Activated naive CD4-positive, alpha-beta T cell treated with anti-CD3 and anti-CD28 coated beads, Interleukin-2, amount 50 U/mL, for 72 hours (primary cell): ENCODE results near the gene PCK2. TPM values are rescaled to one million over a fixed set of nuclear protein-coding genes. Genes with fewer than 3 reads are reported as not detected.
"Not testable (repeated sequence)": the region's sequence is repeated elsewhere in the genome, so short reads cannot be mapped to it uniquely, and the experiment has no call there.

Experiments
- ATAC-seq, 2 donors: fragments of 150-1000 bp; cut with Tn5 transposase; 2 replicates each; pipeline ENCODE4 v1.10.0; 2021; ENCODE audit warnings: mild to moderate bottlenecking in 2 of 2, moderate library complexity in 2 of 2
- DNase-seq, 2 donors: peaks; one replicate each; pipeline ENCODE4 v3.0.0; 2021 to 2022; ENCODE audit warnings: low spot score in 2 of 2
- H3K27ac Mint-ChIP-seq, 2 donors: one replicate each; pipeline ENCODE4 v1.8.0; 2022; ENCODE audit warnings: mild to moderate bottlenecking in 2 of 2, mixed read lengths in 2 of 2
- H3K36me3 Mint-ChIP-seq, 2 donors: one replicate each; pipeline ENCODE4 v1.8.0; 2022; ENCODE audit warnings: mixed read lengths in 2 of 2
- H3K9me3 Mint-ChIP-seq, 2 donors: one replicate each; pipeline ENCODE4 v1.8.0; 2022; ENCODE audit warnings: mixed read lengths in 2 of 2
- total RNA-seq, 2 donors: library from RNA; stranded (reverse); gene quantifications; one replicate each; pipeline ENCODE4 v1.2.3, GENCODE V29; 2022

PCK2 gene
- 10 to 100 TPM; 40.9 to 89.2 TPM for total RNA-seq

DNA sequence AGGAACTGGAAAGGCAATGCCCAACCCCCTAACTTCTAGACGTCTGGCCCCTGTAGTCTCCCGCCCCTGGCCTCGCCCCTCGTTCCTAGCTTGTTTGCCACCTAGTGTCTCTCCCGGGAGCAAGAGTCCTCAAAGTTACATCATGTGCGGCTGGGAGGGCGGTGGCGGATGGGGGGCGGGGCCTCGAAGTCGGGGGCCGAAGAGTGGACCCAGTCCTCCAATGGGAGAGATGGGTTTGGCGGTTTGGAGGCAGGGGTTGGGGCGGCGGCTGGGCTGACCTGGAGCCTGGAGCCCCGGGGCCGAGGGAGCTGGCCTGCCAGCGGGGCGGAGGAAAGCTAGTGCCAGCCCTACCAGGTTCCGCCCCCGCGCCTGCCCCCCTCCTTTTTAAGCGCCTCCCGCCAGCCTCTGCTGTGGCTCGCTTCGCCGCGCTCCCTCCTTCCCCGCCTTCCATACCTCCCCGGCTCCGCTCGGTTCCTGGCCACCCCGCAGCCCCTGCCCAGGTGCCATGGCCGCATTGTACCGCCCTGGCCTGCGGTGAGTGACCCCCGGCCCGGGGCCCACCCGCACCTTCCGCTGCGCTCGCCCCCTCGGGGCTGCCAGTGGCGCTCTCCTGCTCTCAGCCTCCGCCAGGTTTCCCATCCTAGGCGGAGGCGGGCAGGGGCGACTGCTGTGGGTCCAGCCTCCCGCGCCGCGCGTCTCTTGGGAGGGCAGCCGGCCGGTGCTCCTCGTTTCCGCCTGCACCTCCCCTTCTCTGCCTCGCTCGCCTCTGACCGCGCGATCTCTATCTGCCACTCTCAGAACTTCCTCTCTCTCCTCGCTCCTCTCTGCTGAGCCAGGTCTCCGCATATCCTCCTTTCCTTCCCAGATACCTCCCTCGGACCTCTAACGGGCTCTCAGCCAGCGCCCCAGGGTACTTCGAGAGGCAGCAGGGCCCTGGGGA is at the start of gene PCK2:
Gene PCK2, plus strand, starts transcription at position 411 of the 940 bp plus-strand sequence. Its CDS starts 95 bp downstream, at position 506.
- ATAC-seq = peak; percentile 84 to 89
- no peaks in the 10 kb centered on the region for H3K9me3 Mint-ChIP-seq
- DNase-seq = peak; percentile 81 to 87
- peak within 1 kb of the TSS; percentile 95 to 100 for H3K27ac Mint-ChIP-seq
- peaks cover 21 to 24% of the 10 kb centered on the region in 2 donors for H3K36me3 Mint-ChIP-seq

DNA sequence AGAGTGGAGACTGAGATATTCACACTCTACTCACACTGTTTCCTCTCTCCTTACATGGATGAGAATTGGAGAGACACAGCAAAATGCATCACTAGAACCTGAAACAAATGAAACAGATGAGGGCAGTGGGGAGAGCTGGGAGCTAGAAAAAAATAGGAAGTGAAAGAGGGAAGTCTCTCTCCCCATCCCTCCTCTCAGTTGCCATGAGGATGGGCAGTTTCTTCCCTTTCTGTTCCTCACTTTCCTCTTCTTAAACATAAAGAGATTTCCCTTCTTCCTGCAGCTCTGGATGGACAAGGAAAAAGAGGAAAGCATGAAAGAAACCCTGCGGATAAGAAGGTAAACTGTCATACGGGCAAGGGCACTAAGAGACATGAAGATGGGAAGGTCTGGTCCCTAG is 45.1 kb upstream of the PCK2 start:
- not testable (repeated sequence) for ATAC-seq, H3K9me3 Mint-ChIP-seq, DNase-seq, H3K36me3 Mint-ChIP-seq, H3K27ac Mint-ChIP-seq

DNA sequence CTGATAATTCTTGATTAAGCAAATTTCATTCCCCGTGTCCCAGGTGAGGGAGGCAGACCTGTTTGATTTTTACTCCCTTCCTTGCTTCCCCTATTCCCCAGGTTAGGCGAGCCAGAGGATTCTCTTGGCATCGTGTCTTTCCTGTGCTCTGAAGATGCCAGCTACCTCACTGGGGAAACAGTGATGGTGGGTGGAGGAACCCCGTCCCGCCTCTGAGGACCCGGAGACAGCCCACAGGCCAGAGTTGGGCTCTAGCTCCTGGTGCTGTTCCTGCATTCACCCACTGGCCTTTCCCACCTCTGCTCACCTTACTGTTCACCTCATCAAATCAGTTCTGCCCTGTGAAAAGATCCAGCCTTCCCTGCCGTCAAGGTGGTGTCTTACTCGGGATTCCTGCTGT is 43.4 kb upstream of the PCK2 start:
- ATAC-seq, DNase-seq, H3K36me3 Mint-ChIP-seq, H3K9me3 Mint-ChIP-seq, H3K27ac Mint-ChIP-seq: not testable (repeated sequence)

DNA sequence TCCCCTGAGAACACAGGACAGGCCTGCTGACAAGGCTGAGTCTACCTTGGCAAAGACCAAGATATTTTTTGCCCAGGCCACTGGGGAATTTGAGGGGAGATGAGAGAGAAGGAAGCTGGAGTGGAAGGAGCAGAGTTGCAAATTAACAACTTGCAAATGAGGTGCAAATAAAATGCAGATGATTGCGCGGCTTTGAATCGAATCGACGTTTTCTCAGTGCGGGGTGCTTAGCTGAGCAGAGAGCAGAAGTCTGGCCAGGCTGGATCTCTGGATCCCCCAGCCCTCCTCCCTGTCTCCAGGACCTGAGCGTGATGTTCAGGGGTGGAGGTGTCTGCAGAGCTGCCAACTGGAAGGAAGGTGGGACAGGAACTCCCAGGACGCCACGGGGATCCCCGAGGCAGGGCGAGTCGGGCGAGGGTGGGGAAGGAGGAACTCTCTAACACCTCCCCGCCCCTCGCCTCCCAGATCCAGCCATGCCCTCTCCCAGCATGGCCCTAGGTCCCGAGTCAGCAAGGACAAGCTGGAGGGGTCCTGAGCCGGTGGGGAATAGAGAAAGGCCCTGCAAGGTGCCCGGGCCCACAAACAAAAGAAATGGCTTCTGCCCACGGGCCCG is 42.8 kb upstream of the PCK2 start:
- ATAC-seq (no peak), DNase-seq (no peak)
- peaks cover 0 to 7% of the 10 kb centered on the region in 2 donors for H3K36me3 Mint-ChIP-seq
- no peak overlapping the region for H3K27ac Mint-ChIP-seq
- no peaks in the 10 kb centered on the region for H3K9me3 Mint-ChIP-seq

DNA sequence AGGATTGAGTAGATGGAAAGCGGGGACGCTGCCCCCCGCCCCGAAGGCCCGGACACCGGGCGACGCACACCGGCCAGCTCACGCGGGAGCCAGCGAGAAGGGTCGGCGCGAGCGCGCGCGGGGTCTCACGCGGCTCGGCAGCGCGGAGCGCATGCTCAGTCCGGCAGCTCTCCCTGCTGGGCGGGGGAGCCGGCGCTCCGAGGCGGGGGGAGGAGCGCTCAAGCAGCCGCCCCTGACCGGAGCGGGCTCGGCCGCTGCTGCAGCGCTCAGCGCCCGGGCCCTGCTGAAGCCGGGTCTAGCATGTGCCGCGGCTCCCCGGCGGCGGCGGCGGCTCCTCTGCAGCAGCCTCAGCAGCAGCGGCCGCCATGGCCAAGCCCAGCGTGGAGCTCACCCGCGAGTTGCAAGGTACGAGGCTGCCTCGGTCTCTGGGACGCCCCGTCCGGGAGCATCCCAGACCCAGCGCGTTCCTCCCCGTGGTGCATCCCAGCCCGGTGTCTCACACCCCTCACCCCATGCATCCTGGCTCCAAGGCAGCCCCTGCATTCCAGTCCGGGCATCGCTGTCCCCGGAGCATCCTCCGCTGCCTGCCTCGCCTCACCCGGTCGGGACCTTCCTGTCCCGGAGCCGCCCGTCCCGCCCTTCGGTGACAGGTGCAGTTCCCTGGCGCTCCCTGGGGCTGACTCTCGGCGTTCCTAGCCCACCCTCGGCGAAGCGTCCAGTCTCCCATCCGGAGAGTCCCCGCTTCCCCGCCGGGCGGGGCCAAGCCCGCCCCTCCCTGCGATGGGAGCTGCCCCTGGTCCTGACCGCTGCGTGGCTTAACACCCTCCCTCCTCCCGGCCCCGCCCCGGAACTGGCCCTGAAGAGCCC is 42.1 kb upstream of the PCK2 start, which contains the start of gene CARMIL3:
Gene CARMIL3, plus strand, starts transcription at position 221 of the 867 bp plus-strand sequence. Its CDS starts 145 bp downstream, at position 366.
- Mint-ChIP-seq H3K9me3 (no peaks in the 10 kb centered on the region), H3K36me3 (peaks cover 0 to 7% of the 10 kb centered on the region in 2 donors), H3K27ac (peak within 1 kb of the TSS; percentile 40 to 73)
- DNase-seq (peak in 1 of 2 donors; percentile 68), ATAC-seq (peak; percentile 58 to 67)

DNA sequence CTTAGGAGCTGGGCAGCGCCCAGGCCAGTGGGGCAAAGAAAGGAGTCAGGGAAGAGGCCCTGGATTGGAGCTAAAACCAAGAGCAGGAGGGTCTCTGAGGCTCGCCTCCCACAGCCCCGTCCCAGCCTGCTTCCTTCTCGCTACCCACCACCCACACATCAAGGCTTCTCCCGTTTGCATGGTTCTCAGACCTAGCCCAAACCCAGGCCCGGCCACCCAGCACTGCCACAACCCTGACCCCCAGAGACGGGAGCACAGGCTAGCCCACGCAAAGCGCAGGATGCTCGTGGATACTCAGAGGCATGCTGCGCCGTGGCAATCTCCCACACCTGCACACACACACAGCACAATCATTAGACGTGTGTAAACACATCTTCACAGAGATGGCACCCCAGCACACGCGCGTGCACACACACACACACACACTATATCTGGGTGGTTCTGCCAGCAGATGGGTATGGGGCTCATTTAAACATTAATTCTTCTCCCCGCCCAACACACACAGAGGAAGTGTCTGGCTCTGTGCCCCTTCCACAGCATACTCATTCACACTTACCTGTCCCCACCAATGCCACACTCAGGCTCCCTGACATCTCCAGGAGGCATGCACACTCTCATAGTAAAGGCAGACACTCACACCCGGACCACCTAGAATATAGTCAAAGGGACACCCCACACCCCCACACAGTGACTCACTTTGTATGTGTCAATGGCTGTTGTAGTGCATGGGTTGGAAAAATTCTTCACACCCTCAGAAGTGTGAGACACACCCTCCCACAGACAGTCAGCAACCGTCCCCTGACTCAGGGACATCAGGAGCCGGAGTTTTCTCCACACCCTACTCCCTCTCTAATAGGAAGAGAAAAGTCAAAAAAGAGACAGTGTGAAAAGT is 41.2 kb upstream of the PCK2 start:
- ATAC-seq = peak; percentile 88
- H3K9me3 Mint-ChIP-seq = no peaks in the 10 kb centered on the region
- DNase-seq = peak; percentile 57 to 73
- peaks cover 0 to 7% of the 10 kb centered on the region in 2 donors for H3K36me3 Mint-ChIP-seq
- peak overlapping the region; percentile 40 to 73 for H3K27ac Mint-ChIP-seq

DNA sequence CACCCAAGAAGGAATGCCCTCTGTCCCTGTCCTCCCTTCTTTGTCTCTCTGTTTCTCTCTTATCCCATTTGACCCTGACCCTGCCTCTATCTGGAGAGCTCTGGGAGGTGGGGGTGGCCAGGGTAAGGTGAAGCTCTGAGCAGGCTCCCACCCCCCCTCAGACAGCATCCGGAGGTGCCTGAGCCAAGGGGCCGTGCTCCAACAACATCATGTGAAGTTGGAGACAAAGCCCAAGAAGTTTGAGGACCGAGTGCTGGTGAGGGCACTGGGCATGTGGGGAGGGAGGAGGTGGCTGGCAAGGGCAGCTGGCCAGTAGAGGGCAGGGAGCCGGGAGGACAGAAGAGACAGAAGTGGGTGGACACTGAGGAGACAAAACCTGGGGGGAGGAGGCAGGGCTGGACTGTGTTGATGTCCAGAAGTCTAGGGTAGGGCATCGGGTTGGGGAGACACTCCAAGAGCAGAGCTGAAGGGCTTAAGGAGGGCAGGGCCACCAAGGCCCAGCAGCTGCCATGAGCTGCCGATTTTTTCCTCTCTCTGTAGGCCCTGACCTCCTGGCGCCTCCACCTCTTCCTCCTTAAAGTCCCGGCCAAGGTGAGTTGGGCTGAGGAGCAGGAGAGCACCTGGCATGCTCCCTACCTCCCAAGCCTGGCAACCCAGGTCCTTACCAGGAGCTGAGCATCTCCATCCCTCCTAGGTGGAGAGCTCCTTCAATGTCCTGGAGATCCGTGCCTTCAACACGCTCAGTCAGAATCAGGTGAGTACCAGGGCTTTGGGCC is 40.4 kb upstream of the PCK2 start:
- Mint-ChIP-seq H3K27ac (peak overlapping the region in 1 of 2 donors; percentile 73), H3K9me3 (no peaks in the 10 kb centered on the region), H3K36me3 (peaks cover 0 to 7% of the 10 kb centered on the region in 2 donors)
- no peak for ATAC-seq
- DNase-seq = no peak

DNA sequence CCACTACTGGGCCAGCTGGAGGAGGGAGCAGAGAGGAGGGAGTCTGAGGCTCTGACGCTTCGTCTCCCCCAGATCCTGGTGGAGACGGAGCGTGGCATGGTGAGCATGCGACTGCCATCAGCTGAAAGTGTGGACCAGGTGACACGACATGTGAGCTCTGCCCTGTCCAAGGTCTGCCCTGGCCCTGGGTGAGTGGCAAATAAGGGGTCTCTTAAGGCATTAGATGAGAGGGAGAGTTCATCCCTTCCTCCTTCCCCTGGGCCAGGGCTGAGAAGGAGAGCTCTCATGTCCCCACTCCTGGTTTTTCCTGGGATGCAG is 39.8 kb upstream of the PCK2 start:
- peak overlapping the region in 1 of 2 donors; percentile 73 for H3K27ac Mint-ChIP-seq
- no peak for ATAC-seq

DNA sequence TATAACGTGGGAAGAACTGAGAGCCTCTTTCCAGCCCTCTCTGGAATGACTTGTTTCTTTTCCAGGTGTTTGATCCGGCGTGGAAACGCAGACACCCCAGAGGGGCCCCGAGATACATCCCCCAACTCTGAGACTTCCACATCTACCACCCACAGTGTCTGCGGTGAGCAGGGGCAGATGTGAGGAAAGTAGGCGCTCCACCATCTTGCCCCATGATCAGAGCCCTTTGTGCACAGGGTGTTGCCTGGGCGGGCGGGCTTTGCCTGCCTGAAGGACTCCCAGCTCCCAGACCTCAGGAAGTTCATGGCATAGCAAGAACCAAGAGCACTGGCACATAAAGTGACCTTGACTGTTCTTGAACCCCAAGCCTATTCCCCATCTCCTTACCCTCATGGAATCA is 39.5 kb upstream of the PCK2 start:
- H3K9me3 Mint-ChIP-seq = no peaks in the 10 kb centered on the region
- ATAC-seq = no peak
- H3K27ac Mint-ChIP-seq = no peak overlapping the region
- no peak for DNase-seq
- H3K36me3 Mint-ChIP-seq = peaks cover 0 to 7% of the 10 kb centered on the region in 2 donors

More for the DNA sequence above, 39.8 kb upstream of the PCK2 start:
- Mint-ChIP-seq H3K9me3 (no peaks in the 10 kb centered on the region), H3K36me3 (peaks cover 0 to 7% of the 10 kb centered on the region in 2 donors)
- no peak for DNase-seq

DNA sequence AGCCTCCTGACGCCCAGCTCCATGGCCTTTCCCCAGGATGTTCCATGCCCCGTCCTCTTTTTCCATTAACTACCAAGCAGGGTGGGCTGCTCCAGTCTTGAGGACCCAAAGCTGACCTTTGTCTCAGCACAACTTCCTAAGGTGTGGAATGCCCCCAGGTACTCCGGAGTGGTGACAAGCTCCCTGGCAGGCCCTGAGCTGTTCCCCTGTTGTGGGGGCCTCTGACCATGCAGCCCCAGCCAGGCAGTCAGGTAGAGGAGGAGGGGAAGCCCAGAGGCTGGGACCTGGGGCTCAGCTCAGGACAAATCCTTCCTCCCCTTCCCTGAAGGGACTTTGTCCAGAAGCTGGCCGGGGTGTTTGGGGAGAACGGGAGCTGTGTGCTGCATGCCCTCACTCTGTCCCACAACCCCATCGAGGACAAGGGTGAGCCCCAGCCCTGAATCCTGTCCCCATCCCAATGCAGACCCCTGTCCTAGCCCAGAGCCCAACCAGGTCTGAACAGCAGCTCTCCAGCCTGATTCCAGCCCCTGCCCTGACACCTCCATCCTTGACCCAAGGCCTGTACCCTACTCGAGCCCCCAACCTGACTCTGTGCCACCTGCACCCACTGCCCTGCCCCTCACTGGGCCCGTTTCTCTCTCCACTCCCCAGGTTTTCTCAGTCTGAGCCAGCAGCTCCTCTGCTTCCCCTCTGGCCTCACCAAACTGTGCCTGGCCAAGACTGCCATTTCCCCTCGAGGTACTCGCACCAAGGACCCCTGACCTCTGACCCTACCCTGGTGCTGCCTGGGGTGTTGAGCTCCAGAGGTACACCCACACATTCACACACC is 37.9 kb upstream of the PCK2 start:
- Mint-ChIP-seq H3K36me3 (peaks cover 0 to 7% of the 10 kb centered on the region in 2 donors), H3K9me3 (no peaks in the 10 kb centered on the region), H3K27ac (peak overlapping the region in 1 of 2 donors; percentile 34)
- ATAC-seq (no peak), DNase-seq (no peak)

DNA sequence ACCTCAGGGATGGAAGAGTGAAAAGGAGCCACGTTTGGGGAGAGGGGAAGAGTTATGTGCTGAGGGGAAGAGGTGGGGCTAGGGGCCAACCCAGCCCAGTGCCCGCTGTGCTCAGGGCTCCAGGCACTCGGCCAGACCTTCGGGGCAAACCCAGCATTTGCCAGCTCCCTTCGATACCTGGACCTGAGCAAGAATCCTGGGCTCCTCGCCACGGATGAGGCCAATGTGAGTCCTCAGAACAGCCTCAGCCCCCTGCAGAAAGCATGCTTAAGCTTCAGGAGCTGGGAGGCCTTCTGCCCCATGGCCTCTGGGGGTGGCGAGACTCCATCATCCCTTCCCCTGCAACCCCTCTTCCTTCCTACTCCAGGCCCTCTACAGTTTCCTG is 37.3 kb upstream of the PCK2 start:
- Mint-ChIP-seq H3K27ac (peak overlapping the region in 1 of 2 donors; percentile 34), H3K36me3 (peaks cover 0 to 7% of the 10 kb centered on the region in 2 donors), H3K9me3 (no peaks in the 10 kb centered on the region)
- ATAC-seq (no peak), DNase-seq (no peak)

DNA sequence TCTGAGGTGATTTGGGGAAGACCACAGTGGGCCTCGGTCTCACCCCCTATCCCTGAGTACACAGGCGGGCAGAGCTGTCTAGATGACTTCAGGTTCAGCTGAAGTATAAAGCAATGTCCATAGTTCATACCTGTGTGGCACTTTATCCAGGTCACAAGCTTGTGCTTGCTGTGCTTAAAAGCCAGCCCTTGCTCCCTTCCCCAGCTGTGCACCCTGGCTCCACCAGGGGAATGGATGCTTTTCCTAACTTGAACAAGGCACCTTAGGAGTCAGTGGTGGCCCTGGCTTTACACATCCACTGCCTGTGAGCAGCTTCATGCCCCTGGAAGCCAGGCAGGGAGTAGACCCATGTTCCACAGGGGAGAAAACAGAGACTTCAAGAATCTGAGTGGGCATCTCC is 36.8 kb upstream of the PCK2 start:
- H3K27ac Mint-ChIP-seq = no peak overlapping the region
- no peaks in the 10 kb centered on the region for H3K9me3 Mint-ChIP-seq
- DNase-seq (no peak), ATAC-seq (no peak)
- peaks cover 0 to 7% of the 10 kb centered on the region in 2 donors for H3K36me3 Mint-ChIP-seq

DNA sequence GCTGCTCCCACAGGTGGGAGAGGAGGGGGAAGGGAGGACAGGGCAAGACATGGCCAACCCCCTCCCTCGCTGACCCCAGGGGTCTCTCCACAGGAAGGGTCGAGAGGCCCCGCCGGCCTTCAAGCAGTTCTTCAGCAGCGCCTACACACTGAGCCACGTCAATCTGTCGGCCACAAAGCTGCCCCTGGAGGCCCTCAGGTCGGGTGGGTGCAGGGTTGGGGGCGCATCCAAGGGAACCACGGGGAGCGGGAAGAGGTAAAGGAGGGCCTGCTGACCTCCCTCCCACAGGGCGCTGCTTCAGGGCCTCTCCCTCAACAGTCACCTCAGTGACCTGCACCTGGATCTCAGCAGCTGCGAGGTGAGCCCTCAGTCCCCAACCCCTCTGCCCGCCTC is 36.2 kb upstream of the PCK2 start:
- Mint-ChIP-seq H3K9me3 (no peaks in the 10 kb centered on the region), H3K27ac (peak overlapping the region in 1 of 2 donors; percentile 56), H3K36me3 (peaks cover 0 to 4% of the 10 kb centered on the region in 2 donors)
- DNase-seq (no peak), ATAC-seq (peak in 1 of 2 donors; percentile 3)

DNA sequence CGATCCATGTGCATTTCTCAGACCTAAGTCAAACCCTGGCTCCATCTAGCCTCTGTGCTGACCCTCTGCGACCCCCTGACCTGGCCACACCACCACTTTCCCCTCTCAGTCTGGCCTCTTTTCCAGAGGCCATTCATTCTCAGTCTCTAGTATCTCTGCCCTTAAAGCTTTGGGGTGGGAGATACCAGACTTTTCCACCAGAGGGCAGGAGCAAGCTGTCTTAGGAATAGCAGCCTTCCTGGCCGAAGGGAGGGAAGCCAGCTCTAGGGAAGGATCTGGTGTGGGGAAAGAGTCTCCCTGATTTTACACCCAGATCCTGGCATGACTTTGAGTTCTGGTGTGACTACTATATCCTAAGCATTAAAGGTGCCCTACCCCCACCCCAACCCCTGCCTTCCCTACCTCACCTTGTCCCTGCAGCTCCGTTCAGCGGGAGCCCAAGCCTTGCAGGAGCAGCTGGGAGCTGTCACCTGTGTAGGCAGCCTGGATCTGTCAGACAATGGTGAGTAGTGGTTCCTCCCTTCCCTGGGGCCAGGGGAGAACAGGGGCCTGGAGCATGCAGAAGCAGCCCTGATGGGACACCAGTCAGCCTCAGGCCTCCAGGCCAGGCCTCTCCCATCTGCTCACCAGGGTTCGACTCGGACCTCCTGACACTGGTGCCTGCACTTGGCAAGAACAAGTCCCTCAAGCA is 35.7 kb upstream of the PCK2 start:
- Mint-ChIP-seq H3K27ac (peak overlapping the region in 1 of 2 donors; percentile 56), H3K9me3 (no peaks in the 10 kb centered on the region), H3K36me3 (no peaks in the 10 kb centered on the region)
- DNase-seq (peak in 1 of 2 donors; percentile 80), ATAC-seq (peak; percentile 72 to 78)
